ENCODE measurements around the gene SHH. TPM values are rescaled to one million over a fixed set of nuclear protein-coding genes. Genes with fewer than 3 reads are reported as not detected.

The SHH gene
- total and polyA plus RNA-seq, 2 of the 4 experiments (the other 2 are of a cell fraction): under 0.01 to 0.03 TPM

DNA sequence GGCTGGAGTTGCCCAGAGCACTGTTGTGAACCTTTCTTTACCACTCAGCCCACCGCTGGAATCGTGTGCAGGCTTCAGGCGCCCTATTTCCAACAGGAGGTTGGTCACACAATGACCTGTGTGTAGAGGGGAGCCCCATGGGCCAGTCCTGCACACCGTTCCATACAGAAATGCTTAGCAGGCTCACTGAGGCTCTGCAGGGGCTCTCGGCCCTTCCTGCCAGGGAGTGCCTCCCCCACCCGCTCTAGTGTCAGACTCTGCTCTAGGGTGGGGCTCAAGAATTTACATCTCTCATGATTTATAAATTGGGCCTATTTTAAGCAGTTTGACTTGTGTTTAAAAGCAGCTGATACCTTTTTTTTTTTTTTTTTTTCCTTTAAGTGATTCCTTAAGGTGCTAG lies 42.0 kb downstream of the SHH start:
- no peak overlapping the region for H2AK5ac ChIP-seq (ENCODE audit: low read depth, low read length)
- no peak overlapping the region for H4K5ac ChIP-seq (ENCODE audit: low read depth, low read length)
- H3K27ac ChIP-seq (ENCODE audit: insufficient read depth, low read length): no peak overlapping the region
- intact Hi-C loops (cut with micrococcal nuclease): no loop called here
- no peak overlapping the region for H3K4ac ChIP-seq (ENCODE audit: low read depth, low read length)
- H2BK20ac ChIP-seq (ENCODE audit: low read depth, low read length): no peak overlapping the region
- H3K9ac ChIP-seq (ENCODE audit: low read depth, low read length): no peak overlapping the region
- H3K36me3 ChIP-seq (ENCODE audit: control insufficient read depth, insufficient read depth, low read length): peaks cover 47% of the 10 kb centered on the region
- no CpG with 5 or more reads among the region's 6 CpGs for WGBS, 2 experiments (ENCODE audit: extremely low coverage in 2 of 2, insufficient read length in 1 of 2)
- H3K27me3 ChIP-seq (ENCODE audit: control insufficient read depth, insufficient read depth, low read length): no peaks in the 10 kb centered on the region
- H3K23ac ChIP-seq (ENCODE audit: low read depth, low read length): no peak overlapping the region
- no TSS peak for BruUV-seq (replicated peaks)
- dilution Hi-C loops (cut with HindIII; ENCODE audit: low sequenced_read_pairs, unreplicated experiment): no loop called here
- no peak overlapping the region for H3K4me3 ChIP-seq (ENCODE audit: insufficient read depth, low read depth, low read length)
- in situ Hi-C loops (cut with MboI; ENCODE audit: low sequenced_read_pairs): loop anchor here (25.0 kb wide), 1 partner anchor 383 kb away; no protein-coding TSS in a partner anchor
- ChIA-PET POLR2A (ENCODE audit: unreplicated experiment) (no interaction called here), CTCF (interaction anchor here (1.8 kb wide), 1 partner anchor 171 kb away, joined by 14 read pairs; no protein-coding TSS in a partner anchor)
- H2BK120ac ChIP-seq (ENCODE audit: low read depth, low read length): no peak overlapping the region
- H3K56ac ChIP-seq (ENCODE audit: extremely low read depth, insufficient read depth, low read length): no peak overlapping the region
- H3K79me1 ChIP-seq (ENCODE audit: low read depth in 1 of 2, low read length in 2 of 2): peaks cover 4 to 22% of the 10 kb centered on the region in 2 experiments; a peak in 3 of 4 replicates
- no peak overlapping the region for H3K4me2 ChIP-seq (ENCODE audit: low read depth, low read length)
- H2AK9ac ChIP-seq (replicated peaks; ENCODE audit: low read depth, low read length, poor library complexity): no peak overlapping the region
- H3K4me1 ChIP-seq (ENCODE audit: control insufficient read depth, insufficient read depth, low read length): no peaks in the 10 kb centered on the region
- H2BK5ac ChIP-seq (ENCODE audit: low read depth, low read length, poor library complexity, severe bottlenecking): no peak overlapping the region
- ATAC-seq (ENCODE audit: low read depth) (no peak), DNase-seq (no peak)
- no peak overlapping the region for H2AFZ ChIP-seq (replicated peaks; ENCODE audit: low read length, poor library complexity)
- no peaks in the 10 kb centered on the region for H3K9me3 ChIP-seq (ENCODE audit: control insufficient read depth, insufficient read depth, low read length)
- no peak overlapping the region for H4K91ac ChIP-seq (ENCODE audit: insufficient read depth, low read depth, low read length)
- no peaks in the 10 kb centered on the region for H3K9me1 ChIP-seq (ENCODE audit: insufficient read depth, low read length)
- TF ChIP-seq SMC3 (IDR thresholded peaks at IDR 0.05; ENCODE audit: low read depth, low read length) (no peak), CHD1 (IDR thresholded peaks at IDR 0.05; ENCODE audit: low read depth, low read length) (no peak), CEBPB (IDR thresholded peaks at IDR 0.05; ENCODE audit: low read depth, low read length) (no peak), RCOR1 (IDR thresholded peaks at IDR 0.05; ENCODE audit: insufficient replicate concordance, low read length) (no peak), CTCF (conservative IDR thresholded peaks at IDR 0.05; ENCODE audit: low read depth, low read length) (no peak), RFX5 (IDR thresholded peaks at IDR 0.05; ENCODE audit: low read depth, low read length) (no peak), MAZ (IDR thresholded peaks at IDR 0.05; ENCODE audit: borderline replicate concordance, low read depth, low read length) (no peak), FOS (IDR thresholded peaks at IDR 0.05; ENCODE audit: low read depth, low read length) (no peak), BHLHE40 (IDR thresholded peaks at IDR 0.05; ENCODE audit: low read depth, low read length) (no peak), RAD21 (IDR thresholded peaks at IDR 0.05; ENCODE audit: low read length) (no peak), POLR2A (IDR thresholded peaks at IDR 0.05; ENCODE audit: low read depth, low read length) (no peak), NFE2L2 (IDR thresholded peaks at IDR 0.05; ENCODE audit: low read depth, low read length) (no peak), USF2 (IDR thresholded peaks at IDR 0.05; ENCODE audit: low read depth, low read length) (no peak)
- no peak overlapping the region for H4K8ac ChIP-seq (ENCODE audit: low read depth in 2 of 2, low read length in 2 of 2)
- no peak overlapping the region for H2BK15ac ChIP-seq (ENCODE audit: low read depth, low read length)
- no peak overlapping the region for H3K18ac ChIP-seq (ENCODE audit: low read depth, low read length)
- H3K14ac ChIP-seq (replicated peaks; ENCODE audit: low read depth, low read length): no peak overlapping the region
- no peaks in the 10 kb centered on the region; the same call in 1 of the 2 replicates for H4K20me1 ChIP-seq (ENCODE audit: insufficient read depth, low read length)
